GM12878 (cell line): Measurements from ENCODE around the gene ELF2. TPM values are rescaled to one million over a fixed set of nuclear protein-coding genes. Genes with fewer than 3 reads are reported as not detected.

Source experiments
- ATAC-seq: fragments of 200-7000 bp; cut with Tn5 transposase; 3 replicates; pipeline ENCODE4 v1.9.1; 2020; ENCODE audit warnings: mild to moderate bottlenecking, moderate library complexity
- BruUV-seq: library from RNA; stranded (reverse); fragments of 400-500 nt; replicated peaks from 2 replicates; lab custom pipeline; 2021; lab: Mats Ljungman, UMichigan
- CTCF ChIA-PET: fragments of 300-600 bp; sonication (Branson Sonifier 250); formaldehyde crosslinking; extraction: SDS; loops from one replicate; lab custom pipeline; 2021; ENCODE audit warnings: inconsistent platforms; lab: Yijun Ruan, JAX
- POLR2A ChIA-PET: fragments of 350-600 bp; formaldehyde crosslinking; extraction: SDS; loops from one replicate; lab custom pipeline; 2021; ENCODE audit warnings: inconsistent platforms; lab: Charles Lee
- RAD21 ChIA-PET: fragments of 300-600 bp; sonication (Branson Sonifier 250); formaldehyde crosslinking; loops from one replicate; lab custom pipeline; 2023; ENCODE audit warnings: antibody characterized with exemption; ENCODE audit not compliant: unreplicated experiment; lab: Charles Lee
- SMC1A ChIA-PET: fragments of 300-600 bp; sonication (Branson Sonifier 250); formaldehyde crosslinking; loops from one replicate; lab custom pipeline; 2023; ENCODE audit not compliant: unreplicated experiment, uncharacterized antibody; lab: Charles Lee
- DNase-seq: peaks from one replicate; pipeline ENCODE4 v3.0.0-alpha.2; 2011; ENCODE audit warnings: low read depth, low spot score
- FAIRE-seq: peaks from 3 replicates; lab custom pipeline; 2011; peaks lifted over from hg19 to GRCh38; lab: Jason Lieb, UNC
- H2AFZ ChIP-seq: 2 replicates; pipeline ENCODE4 v1.6.0; 2011; ENCODE audit warnings: low read depth, low read length, control low read depth; ENCODE audit not compliant: control insufficient read depth
- H3K27ac ChIP-seq: 2 replicates; pipeline ENCODE4 v1.5.1; 2011; ENCODE audit warnings: control low read depth; ENCODE audit not compliant: control insufficient read depth, insufficient read depth
- H3K27me3 ChIP-seq, 2 experiments: replicated peaks in 1 of 2; 2 replicates each; pipeline versions ENCODE4 v1.6.0 to v1.6.1; 2011; ENCODE audit warnings: low read length in 1 of 2; ENCODE audit not compliant: control insufficient read depth in 2 of 2, insufficient read depth in 2 of 2
- H3K36me3 ChIP-seq, 2 experiments: 2 replicates each; pipeline ENCODE4 v1.5.1; 2011; ENCODE audit warnings: low read length in 1 of 2; ENCODE audit not compliant: control insufficient read depth in 2 of 2, insufficient read depth in 2 of 2
- H3K4me1 ChIP-seq: 2 replicates; pipeline ENCODE4 v1.6.1; 2011; ENCODE audit warnings: mild to moderate bottlenecking, low read length, moderate library complexity, mixed read lengths; ENCODE audit not compliant: control insufficient read depth, insufficient read depth
- H3K4me2 ChIP-seq: 2 replicates; pipeline ENCODE4 v1.6.0; 2011; ENCODE audit warnings: control low read depth; ENCODE audit not compliant: control insufficient read depth, insufficient read depth
- H3K4me3 ChIP-seq: fragments of 200-600 bp; sonication (generic); 2 replicates; pipeline ENCODE4 v1.5.1; 2016
- H3K79me2 ChIP-seq: 2 replicates; pipeline ENCODE4 v1.6.0; 2011; ENCODE audit warnings: low read length; ENCODE audit not compliant: control insufficient read depth, insufficient read depth
- H3K9ac ChIP-seq: 2 replicates; pipeline ENCODE4 v1.8.0; 2011; ENCODE audit warnings: low read length, control low read depth, mixed read lengths; ENCODE audit not compliant: control insufficient read depth, insufficient read depth
- H3K9me3 ChIP-seq: replicated peaks from 3 replicates; pipeline ENCODE4 v1.5.1; 2011; ENCODE audit warnings: mild to moderate bottlenecking, low read length; ENCODE audit not compliant: control insufficient read depth, insufficient read depth
- H4K20me1 ChIP-seq: 2 replicates; pipeline ENCODE4 v1.6.0; 2011; ENCODE audit not compliant: control insufficient read depth, insufficient read depth
- ASH2L ChIP-seq: fragments of 300-600, 200-600 bp; sonication (generic); IDR thresholded peaks from 2 replicates; pipeline ENCODE4 v1.6.1; 2017; ENCODE audit warnings: low read depth, mild to moderate bottlenecking, borderline replicate concordance
- CREB1 ChIP-seq: IDR thresholded peaks from 2 replicates; pipeline ENCODE4 v1.6.1; 2012; ENCODE audit warnings: low read depth, mild to moderate bottlenecking, inconsistent platforms
- CTCF ChIP-seq, 3 experiments: IDR thresholded peaks in 2 of 3; conservative IDR thresholded peaks in 1 of 3; 2 replicates each; pipeline ENCODE4 v1.5.1; 2011; ENCODE audit warnings: low read depth in 3 of 3, low read length in 3 of 3, mild to moderate bottlenecking in 3 of 3, control low read depth in 2 of 3, moderate library complexity in 2 of 3, inconsistent platforms in 1 of 3, mixed read lengths in 1 of 3; ENCODE audit not compliant: control insufficient read depth in 2 of 3, insufficient read depth in 1 of 3; ENCODE audit errors: extremely low read depth in 1 of 3
- ETV6 ChIP-seq, 2 experiments: fragments of 450-650 bp in 1 of 2; IDR thresholded peaks in 1 of 2; conservative IDR thresholded peaks in 1 of 2; 2 replicates each; pipeline ENCODE4 v1.6.1; 2014; ENCODE audit warnings: antibody characterized with exemption in 1 of 2, borderline replicate concordance in 1 of 2, low read depth in 1 of 2, mild to moderate bottlenecking in 1 of 2, moderate library complexity in 1 of 2
- HDGF ChIP-seq: fragments of 450-650 bp; IDR thresholded peaks from 2 replicates; pipeline ENCODE4 v1.6.1; 2016; ENCODE audit warnings: antibody characterized with exemption
- IRF5 ChIP-seq: fragments of 450-650 bp; IDR thresholded peaks from 2 replicates; pipeline ENCODE4 v1.6.1; 2017; ENCODE audit warnings: borderline replicate concordance
- JUND ChIP-seq: IDR thresholded peaks from 2 replicates; pipeline ENCODE4 v1.6.1; 2012; ENCODE audit warnings: low read depth, mild to moderate bottlenecking, low read length, improper control_type of control experiment, moderate library complexity
- MAX ChIP-seq: IDR thresholded peaks from 2 replicates; pipeline ENCODE4 v1.6.1; 2012; ENCODE audit warnings: low read depth, low read length, improper control_type of control experiment
- NFYA ChIP-seq: IDR thresholded peaks from 2 replicates; pipeline ENCODE4 v1.6.1; 2011; ENCODE audit warnings: low read depth, mild to moderate bottlenecking, low read length, improper control_type of control experiment, borderline replicate concordance
- NKRF ChIP-seq: fragments of 450-650 bp; conservative IDR thresholded peaks from 2 replicates; pipeline ENCODE4 v1.6.1; 2017; ENCODE audit warnings: mild to moderate bottlenecking, moderate library complexity
- NRF1 ChIP-seq: conservative IDR thresholded peaks from 2 replicates; pipeline ENCODE4 v1.6.1; 2011; ENCODE audit warnings: mild to moderate bottlenecking, low read depth, low read length, improper control_type of control experiment
- POLR2A ChIP-seq: IDR thresholded peaks from 2 replicates; pipeline ENCODE4 v1.6.1; 2011; ENCODE audit warnings: low read depth, mild to moderate bottlenecking, low read length
- RB1 ChIP-seq: fragments of 450-650 bp; formaldehyde crosslinking; IDR thresholded peaks from 2 replicates; pipeline ENCODE4 v1.6.1; 2017; ENCODE audit warnings: mild to moderate bottlenecking, borderline replicate concordance
- SMAD1 ChIP-seq: fragments of 450-650 bp; IDR thresholded peaks from 2 replicates; pipeline ENCODE4 v1.6.1; 2018; ENCODE audit warnings: mild to moderate bottlenecking, low read depth; ENCODE audit not compliant: partially characterized antibody
- SPI1 ChIP-seq: IDR thresholded peaks from 2 replicates; pipeline ENCODE4 v1.6.1; 2011; ENCODE audit warnings: low read depth, mild to moderate bottlenecking, low read length, moderate library complexity, borderline replicate concordance; ENCODE audit not compliant: insufficient read depth
- ZBTB33 ChIP-seq: fragments of 450-650 bp; IDR thresholded peaks from 2 replicates; pipeline ENCODE4 v1.6.1; 2017; ENCODE audit warnings: mild to moderate bottlenecking
- WGBS: methylation state at CpG from one replicate; pipeline ENCODE4 v1.1.6; 2016; ENCODE audit warnings: low lambda C conversion rate; ENCODE audit not compliant: insufficient replicate concordance, insufficient coverage; ENCODE audit errors: missing lambda C conversion rate; 5-methylcytosine and 5-hydroxymethylcytosine counted together
- in situ Hi-C: fragments of 300-500 bp; cut with MboI; formaldehyde crosslinking; loops from 9 replicates; pipeline ENCODE4 v1.14.3; 2018; ENCODE audit warnings: mixed read lengths
- intact Hi-C: fragments of 100-400 bp; cut with micrococcal nuclease; formaldehyde crosslinking; loops from one replicate; pipeline ENCODE4 v1.14.2; 2022; ENCODE audit not compliant: unreplicated experiment
- polyA plus RNA-seq, 11 experiments: library from polyadenylated mRNA; depleted of rRNA in 4 of 11; unstranded in 6 of 11; stranded (reverse) in 5 of 11; fragments of >200 nt; fragmentation: Nextera tagmentation in 4 of 11; fragmentation: Illumina TruSeq in 1 of 11; extraction: Ambion mirVana in 4 of 11; extraction: Trizol in 1 of 11; gene quantifications; 1 replicate in 1 of 11; 2 replicates in 10 of 11; pipeline versions ENCODE4 v1.2.1 to v1.2.3, GENCODE V29; 2011 to 2016; ENCODE audit warnings: inconsistent platforms in 2 of 11, missing spikeins in 2 of 11, low read depth in 1 of 11
- total RNA-seq, 4 experiments: library from RNA; depleted of rRNA in 3 of 4; stranded (reverse); fragments of >200 nt in 3 of 4; fragmentation: Illumina TruSeq in 1 of 4; extraction: Trizol in 1 of 4; gene quantifications; 2 replicates each; pipeline versions ENCODE4 v1.2.1 to v1.2.3, GENCODE V29; 2013 to 2021

The ELF2 gene
- total and polyA plus RNA-seq, 10 of the 15 experiments (the other 5 are each of a cell fraction or from before 2014, with no cell fraction given): 10.5 to 30.1 (median 20.5) TPM

- Histone ChIP-seq H3K4me2 (no peak overlapping the region), H4K20me1 (no peaks in the 10 kb centered on the region), H2AFZ (no peak overlapping the region), H3K79me2 (no peaks in the 10 kb centered on the region), H3K27me3 (no peaks in the 10 kb centered on the region), H3K9ac (no peak overlapping the region), H3K4me1 (no peaks in the 10 kb centered on the region), H3K36me3 (no peaks in the 10 kb centered on the region), H3K4me3 (no peak overlapping the region), H3K9me3 (no peaks in the 10 kb centered on the region), H3K27ac (no peak overlapping the region)
- no peak for TF ChIP-seq MAX
- no peak for TF ChIP-seq JUND
- TF ChIP-seq NKRF: no peak
- no peak for TF ChIP-seq CREB1
- no peak for TF ChIP-seq POLR2A
- no peak for TF ChIP-seq RB1
- TF ChIP-seq NRF1: no peak
- no peak for TF ChIP-seq ZBTB33
- TF ChIP-seq NFYA: no peak
- TF ChIP-seq IRF5: no peak
- no peak for TF ChIP-seq ETV6 (conservative IDR thresholded peaks at IDR 0.05 in 1 of 2, IDR thresholded peaks at IDR 0.05 in 1 of 2; ENCODE audit: borderline replicate concordance in 1 of 2, low read depth in 1 of 2)
- TF ChIP-seq SMAD1: no peak
- no peak for TF ChIP-seq SPI1
- TF ChIP-seq CTCF (IDR thresholded peaks at IDR 0.05 in 2 of 3, conservative IDR thresholded peaks at IDR 0.05 in 1 of 3; ENCODE audit: control insufficient read depth in 2 of 3, extremely low read depth in 1 of 3, insufficient read depth in 1 of 3, low read depth in 3 of 3, low read length in 3 of 3): no peak
- no peak for TF ChIP-seq HDGF
- no peak for TF ChIP-seq ASH2L
- intact Hi-C loops: no loop called here
- DNase-seq (no peak), ATAC-seq (no peak), FAIRE-seq (no peak)
- RAD21 ChIA-PET: interaction anchor here (2.2 kb wide), 1 partner anchor 82 kb away, joined by 6 read pairs; no protein-coding TSS in a partner anchor
- in situ Hi-C loops: no loop called here
- SMC1A ChIA-PET: interaction anchor here (3.2 kb wide), 1 partner anchor 12 kb away, joined by 9 read pairs; no protein-coding TSS in a partner anchor
- no TSS peak for BruUV-seq
- 73% methylated on average over 5 of the region's 5 CpGs for WGBS
- CTCF ChIA-PET: interaction anchor here (1.4 to 2.0 kb wide), 2 partner anchors 11 to 60 kb away, joined by 4 to 5 read pairs; no protein-coding TSS in a partner anchor
- POLR2A ChIA-PET: no interaction called here
These were observed 64.4 kb downstream of the ELF2 start for GRCh38 chr4:139112650-139113049.
